C4-2B (cell line): ENCODE measurements around the gene WDR11.

ENCODE experiments used
- CTCF ChIP-seq: fragments of 450-650 bp; conservative IDR thresholded peaks from 2 replicates; pipeline ENCODE4 v1.5.1; 2017; ENCODE audit warnings: mild to moderate bottlenecking
- ZFX ChIP-seq: fragments of 450-650 bp; IDR thresholded peaks from 2 replicates; pipeline ENCODE4 v1.6.1; 2017

- TF ChIP-seq CTCF, result no peak
- TF ChIP-seq ZFX, result no peak
Observed at GRCh38 chr10:120823266-120823665, 27.9 kb upstream of the WDR11 start.
